Measurements from ENCODE around the gene SNX6. TPM values are rescaled to one million over a fixed set of nuclear protein-coding genes. Genes with fewer than 3 reads are reported as not detected.

Gene SNX6
- total and polyA plus RNA-seq, 9 of the 15 experiments (the other 6 are each of a cell fraction or from before 2014, with no cell fraction given), result 34.6 to 111 (median 57.5) TPM

DNA sequence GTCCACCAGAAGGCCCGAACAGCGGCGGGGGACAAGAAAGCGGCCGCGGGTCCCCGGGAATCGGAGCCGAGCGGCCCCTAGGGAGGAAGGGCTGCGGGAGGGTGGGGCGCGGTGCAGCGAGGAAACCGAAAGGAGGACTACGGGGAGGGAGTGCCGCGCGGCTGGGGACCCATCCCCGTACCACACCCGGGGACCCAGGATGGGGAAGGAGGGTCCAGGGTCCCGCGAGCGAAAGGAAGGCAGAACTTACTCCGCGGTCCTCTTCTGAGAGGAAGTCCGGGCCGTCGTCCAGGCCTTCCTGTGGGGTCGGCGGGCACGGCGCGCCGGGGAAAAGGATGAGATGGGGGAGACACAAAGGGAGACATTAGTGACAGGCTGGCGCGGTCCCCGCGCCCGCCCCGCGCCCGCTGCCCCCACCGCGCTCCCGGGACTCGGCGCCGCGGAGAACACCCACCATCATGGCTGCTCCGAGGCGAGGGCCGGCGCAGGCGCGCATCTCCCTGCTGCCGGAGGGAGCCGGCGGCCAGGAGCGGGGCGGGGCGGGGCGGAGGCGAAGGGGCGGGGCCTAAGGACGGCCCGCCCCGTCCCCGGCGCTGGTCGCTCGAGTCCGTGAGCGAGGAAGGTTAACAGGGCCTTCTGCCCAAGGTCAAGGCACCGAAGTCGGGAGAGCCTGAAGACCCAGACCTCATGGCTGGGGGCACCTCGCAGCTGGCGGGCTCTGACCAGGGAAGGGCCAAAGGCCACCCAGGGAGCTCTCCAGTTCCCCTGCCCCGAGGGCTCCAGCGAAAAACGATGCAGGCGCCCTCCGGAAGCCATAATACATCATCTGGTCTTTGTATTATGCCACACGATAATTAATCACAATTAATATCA is at the start of gene SNX6 (continued):
- TF ChIP-seq, protein P1, sequence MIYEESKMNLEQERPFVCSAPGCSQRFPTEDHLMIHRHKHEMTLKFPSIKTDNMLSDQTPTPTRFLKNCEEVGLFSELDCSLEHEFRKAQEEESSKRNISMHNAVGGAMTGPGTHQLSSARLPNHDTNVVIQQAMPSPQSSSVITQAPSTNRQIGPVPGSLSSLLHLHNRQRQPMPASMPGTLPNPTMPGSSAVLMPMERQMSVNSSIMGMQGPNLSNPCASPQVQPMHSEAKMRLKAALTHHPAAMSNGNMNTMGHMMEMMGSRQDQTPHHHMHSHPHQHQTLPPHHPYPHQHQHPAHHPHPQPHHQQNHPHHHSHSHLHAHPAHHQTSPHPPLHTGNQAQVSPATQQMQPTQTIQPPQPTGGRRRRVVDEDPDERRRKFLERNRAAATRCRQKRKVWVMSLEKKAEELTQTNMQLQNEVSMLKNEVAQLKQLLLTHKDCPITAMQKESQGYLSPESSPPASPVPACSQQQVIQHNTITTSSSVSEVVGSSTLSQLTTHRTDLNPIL (CRISPR knock-in tag; IDR thresholded peaks at IDR 0.05), result no peak
- TF ChIP-seq ZNF507 (tag; conservative IDR thresholded peaks at IDR 0.05) (no peak), LCOR (CRISPR knock-in tag; IDR thresholded peaks at IDR 0.05) (no peak), ZKSCAN3 (CRISPR knock-in tag; IDR thresholded peaks at IDR 0.05) (no peak), STAG1 (CRISPR knock-in tag; IDR thresholded peaks at IDR 0.05; ENCODE audit: borderline replicate concordance) (no peak), SMARCB1 (IDR thresholded peaks at IDR 0.05; ENCODE audit: insufficient read length, low read depth) (no peak), MYBL2 (IDR thresholded peaks at IDR 0.05; ENCODE audit: low read depth) (no peak), MYBL2 (CRISPR knock-in tag; IDR thresholded peaks at IDR 0.05; ENCODE audit: borderline replicate concordance) (no peak), ZFX (CRISPR knock-in tag; IDR thresholded peaks at IDR 0.05) (peak; percentile 71), ZBED1 (IDR thresholded peaks at IDR 0.05) (no peak), TCF3 (CRISPR knock-in tag; IDR thresholded peaks at IDR 0.05) (no peak), FOS (IDR thresholded peaks at IDR 0.05; ENCODE audit: extremely low read depth, insufficient read length) (no peak), MECOM (CRISPR knock-in tag; IDR thresholded peaks at IDR 0.05) (no peak), BHLHE40 (IDR thresholded peaks at IDR 0.05; ENCODE audit: low read length) (no peak), CREB1 (IDR thresholded peaks at IDR 0.05) (no peak), CREB1 (CRISPR knock-in tag; IDR thresholded peaks at IDR 0.05) (no peak), POLR3A (IDR thresholded peaks at IDR 0.05; ENCODE audit: borderline replicate concordance, extremely low read depth, insufficient read depth, insufficient read length) (no peak), SNRNP70 (optimal IDR thresholded peaks at IDR 0.05; ENCODE audit: low read depth, low read length) (no peak), HDAC1 (IDR thresholded peaks at IDR 0.05) (0 out of 4 replicates have a peak, but pooled peaks of 1 of the 2 experiments have one; percentile 50)
- TF ChIP-seq, protein P2, sequence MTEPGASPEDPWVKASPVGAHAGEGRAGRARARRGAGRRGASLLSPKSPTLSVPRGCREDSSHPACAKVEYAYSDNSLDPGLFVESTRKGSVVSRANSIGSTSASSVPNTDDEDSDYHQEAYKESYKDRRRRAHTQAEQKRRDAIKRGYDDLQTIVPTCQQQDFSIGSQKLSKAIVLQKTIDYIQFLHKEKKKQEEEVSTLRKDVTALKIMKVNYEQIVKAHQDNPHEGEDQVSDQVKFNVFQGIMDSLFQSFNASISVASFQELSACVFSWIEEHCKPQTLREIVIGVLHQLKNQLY (CRISPR knock-in tag; conservative IDR thresholded peaks at IDR 0.05), result no peak
- TF ChIP-seq, protein P3, sequence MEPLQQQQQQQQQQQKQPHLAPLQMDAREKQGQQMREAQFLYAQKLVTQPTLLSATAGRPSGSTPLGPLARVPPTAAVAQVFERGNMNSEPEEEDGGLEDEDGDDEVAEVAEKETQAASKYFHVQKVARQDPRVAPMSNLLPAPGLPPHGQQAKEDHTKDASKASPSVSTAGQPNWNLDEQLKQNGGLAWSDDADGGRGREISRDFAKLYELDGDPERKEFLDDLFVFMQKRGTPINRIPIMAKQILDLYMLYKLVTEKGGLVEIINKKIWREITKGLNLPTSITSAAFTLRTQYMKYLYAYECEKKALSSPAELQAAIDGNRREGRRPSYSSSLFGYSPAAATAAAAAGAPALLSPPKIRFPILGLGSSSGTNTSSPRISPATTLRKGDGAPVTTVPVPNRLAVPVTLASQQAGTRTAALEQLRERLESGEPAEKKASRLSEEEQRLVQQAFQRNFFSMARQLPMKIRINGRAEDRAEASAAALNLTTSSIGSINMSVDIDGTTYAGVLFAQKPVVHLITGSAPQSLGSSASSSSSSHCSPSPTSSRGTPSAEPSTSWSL (CRISPR knock-in tag; IDR thresholded peaks at IDR 0.05; ENCODE audit: borderline replicate concordance), result no peak
- TF ChIP-seq, protein P4, sequence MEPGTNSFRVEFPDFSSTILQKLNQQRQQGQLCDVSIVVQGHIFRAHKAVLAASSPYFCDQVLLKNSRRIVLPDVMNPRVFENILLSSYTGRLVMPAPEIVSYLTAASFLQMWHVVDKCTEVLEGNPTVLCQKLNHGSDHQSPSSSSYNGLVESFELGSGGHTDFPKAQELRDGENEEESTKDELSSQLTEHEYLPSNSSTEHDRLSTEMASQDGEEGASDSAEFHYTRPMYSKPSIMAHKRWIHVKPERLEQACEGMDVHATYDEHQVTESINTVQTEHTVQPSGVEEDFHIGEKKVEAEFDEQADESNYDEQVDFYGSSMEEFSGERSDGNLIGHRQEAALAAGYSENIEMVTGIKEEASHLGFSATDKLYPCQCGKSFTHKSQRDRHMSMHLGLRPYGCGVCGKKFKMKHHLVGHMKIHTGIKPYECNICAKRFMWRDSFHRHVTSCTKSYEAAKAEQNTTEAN (CRISPR knock-in tag; IDR thresholded peaks at IDR 0.05), result no peak
- TF ChIP-seq, protein P5, sequence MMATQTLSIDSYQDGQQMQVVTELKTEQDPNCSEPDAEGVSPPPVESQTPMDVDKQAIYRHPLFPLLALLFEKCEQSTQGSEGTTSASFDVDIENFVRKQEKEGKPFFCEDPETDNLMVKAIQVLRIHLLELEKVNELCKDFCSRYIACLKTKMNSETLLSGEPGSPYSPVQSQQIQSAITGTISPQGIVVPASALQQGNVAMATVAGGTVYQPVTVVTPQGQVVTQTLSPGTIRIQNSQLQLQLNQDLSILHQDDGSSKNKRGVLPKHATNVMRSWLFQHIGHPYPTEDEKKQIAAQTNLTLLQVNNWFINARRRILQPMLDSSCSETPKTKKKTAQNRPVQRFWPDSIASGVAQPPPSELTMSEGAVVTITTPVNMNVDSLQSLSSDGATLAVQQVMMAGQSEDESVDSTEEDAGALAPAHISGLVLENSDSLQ (IDR thresholded peaks at IDR 0.05), result no peak

Data from K562 (cell line).